HG03565 (cell line): Measurements from ENCODE around the gene MGMT.
"Not testable (repeated sequence)": the region's sequence is repeated elsewhere in the genome, so short reads cannot be mapped to it uniquely, and the experiment has no call there.

Source experiments
- ATAC-seq: cut with Tn5 transposase; IDR thresholded peaks from one replicate; pipeline ENCODE4 v1.9.1; 2021; ENCODE audit warnings: mild to moderate bottlenecking, moderate library complexity; ENCODE audit not compliant: unreplicated experiment

MGMT gene

DNA sequence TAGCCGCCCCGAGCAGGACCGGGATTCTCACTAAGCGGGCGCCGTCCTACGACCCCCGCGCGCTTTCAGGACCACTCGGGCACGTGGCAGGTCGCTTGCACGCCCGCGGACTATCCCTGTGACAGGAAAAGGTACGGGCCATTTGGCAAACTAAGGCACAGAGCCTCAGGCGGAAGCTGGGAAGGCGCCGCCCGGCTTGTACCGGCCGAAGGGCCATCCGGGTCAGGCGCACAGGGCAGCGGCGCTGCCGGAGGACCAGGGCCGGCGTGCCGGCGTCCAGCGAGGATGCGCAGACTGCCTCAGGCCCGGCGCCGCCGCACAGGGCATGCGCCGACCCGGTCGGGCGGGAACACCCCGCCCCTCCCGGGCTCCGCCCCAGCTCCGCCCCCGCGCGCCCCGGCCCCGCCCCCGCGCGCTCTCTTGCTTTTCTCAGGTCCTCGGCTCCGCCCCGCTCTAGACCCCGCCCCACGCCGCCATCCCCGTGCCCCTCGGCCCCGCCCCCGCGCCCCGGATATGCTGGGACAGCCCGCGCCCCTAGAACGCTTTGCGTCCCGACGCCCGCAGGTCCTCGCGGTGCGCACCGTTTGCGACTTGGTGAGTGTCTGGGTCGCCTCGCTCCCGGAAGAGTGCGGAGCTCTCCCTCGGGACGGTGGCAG lies at the start of gene MGMT:
Gene MGMT (plus strand): TSS at position 539 of the 656 bp plus-strand sequence.
- ATAC-seq, result peak; percentile 80

GRCh38 chr10:129417870-129418269 lies 49.2 kb upstream of the MGMT start:
- ATAC-seq, result no peak

DNA sequence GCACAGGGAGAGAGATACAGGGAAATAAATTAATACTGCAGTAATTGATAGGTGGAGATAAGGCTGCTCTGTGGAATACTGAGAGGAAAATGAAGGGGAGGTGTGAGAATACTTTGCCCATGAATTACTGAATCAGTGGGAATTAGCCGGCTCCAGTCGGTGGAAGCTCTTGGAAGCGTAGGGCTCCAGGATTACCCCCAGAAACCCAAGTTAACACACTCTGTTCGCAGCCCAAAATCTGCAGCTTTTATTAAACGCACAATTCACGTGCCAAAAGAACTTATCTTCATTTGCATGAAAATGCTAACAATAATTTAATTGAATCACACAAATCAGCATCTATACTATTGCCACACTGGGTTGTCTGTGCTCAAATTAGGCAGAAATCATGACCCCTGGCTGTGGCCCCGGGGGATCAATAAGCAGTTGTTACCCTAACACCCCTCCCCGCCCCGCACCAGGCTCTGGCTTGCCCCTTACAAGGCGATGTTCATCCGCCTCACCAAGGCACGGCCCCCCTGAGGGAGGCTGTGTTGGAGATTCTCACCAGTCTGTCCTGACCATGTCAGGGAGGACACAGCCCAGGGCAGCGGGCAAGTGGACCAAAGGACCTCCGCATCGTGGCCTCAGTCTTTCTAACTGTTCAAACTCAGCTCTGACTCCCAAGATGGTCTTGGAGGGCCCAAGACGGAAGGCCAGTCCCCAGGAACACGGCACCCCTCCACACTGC lies 48.4 kb upstream of the MGMT start:
- no peak for ATAC-seq

DNA sequence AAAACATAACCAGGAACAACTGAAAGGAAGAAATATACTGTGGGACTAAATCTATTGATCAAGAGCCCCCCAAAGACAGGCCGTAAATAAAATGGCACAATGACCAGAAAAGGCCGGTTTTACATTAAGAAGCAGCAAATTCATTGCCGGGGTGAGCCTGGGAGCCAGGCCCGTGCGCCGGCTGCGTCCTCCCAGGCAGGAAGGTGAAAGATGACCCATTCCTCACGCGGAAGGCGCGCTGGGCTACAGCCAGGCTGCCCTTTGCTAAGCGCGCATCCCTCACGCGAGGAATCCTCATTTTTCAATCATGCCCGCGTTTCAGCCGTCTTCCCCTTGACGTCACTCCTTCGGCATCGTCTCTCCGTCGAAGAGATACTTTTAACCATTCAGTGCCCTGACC lies 47.6 kb upstream of the MGMT start:
- no peak for ATAC-seq

- ATAC-seq, result no peak
Observed at GRCh38 chr10:129421399-129422010, 45.5 kb upstream of the MGMT start.

DNA sequence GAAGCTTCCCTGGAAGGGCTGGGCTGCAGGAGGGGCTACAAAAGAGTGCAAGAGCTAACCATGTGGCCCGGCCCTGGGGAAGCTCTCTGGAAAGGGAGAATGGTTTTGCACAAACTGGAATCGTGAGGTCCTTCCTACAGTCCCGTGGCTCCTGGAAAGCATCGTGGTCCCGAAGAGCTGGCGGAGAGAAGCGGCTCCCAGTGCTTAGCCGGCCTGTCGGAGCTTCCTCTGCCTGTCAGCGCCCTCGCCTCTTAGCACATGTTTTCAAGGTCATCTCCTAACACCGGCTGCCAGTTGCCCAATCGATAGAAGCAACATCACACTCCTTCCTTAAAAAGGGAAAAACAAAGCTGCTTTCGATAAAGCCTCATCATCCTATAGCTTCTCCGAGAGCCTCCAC lies 42.1 kb upstream of the MGMT start:
- ATAC-seq, result no peak

GRCh38 chr10:129426606-129427005 lies 40.4 kb upstream of the MGMT start:
- no peak for ATAC-seq

DNA sequence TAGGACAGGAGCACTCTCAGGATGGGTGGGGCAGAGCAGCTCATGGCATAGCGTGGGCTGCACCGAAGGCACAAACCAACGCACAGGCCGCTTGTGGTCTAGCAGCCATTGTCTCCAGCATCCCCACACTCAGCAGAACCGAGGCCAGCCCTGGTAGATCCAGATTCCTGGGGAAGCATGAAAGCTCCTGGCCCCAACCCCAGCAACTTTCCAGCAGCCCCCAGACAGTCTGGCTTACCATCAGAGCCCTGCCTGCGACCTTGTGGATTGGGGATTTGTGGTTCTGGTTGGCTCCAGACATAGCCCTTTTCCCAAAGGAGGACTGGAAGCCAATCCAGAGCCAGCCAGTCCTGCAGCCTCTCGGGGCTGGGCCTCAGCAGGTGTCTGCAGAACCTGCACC lies 33.8 kb upstream of the MGMT start:
- ATAC-seq, result no peak

GRCh38 chr10:129435724-129436123 lies 31.3 kb upstream of the MGMT start:
- not testable (repeated sequence) for ATAC-seq

DNA sequence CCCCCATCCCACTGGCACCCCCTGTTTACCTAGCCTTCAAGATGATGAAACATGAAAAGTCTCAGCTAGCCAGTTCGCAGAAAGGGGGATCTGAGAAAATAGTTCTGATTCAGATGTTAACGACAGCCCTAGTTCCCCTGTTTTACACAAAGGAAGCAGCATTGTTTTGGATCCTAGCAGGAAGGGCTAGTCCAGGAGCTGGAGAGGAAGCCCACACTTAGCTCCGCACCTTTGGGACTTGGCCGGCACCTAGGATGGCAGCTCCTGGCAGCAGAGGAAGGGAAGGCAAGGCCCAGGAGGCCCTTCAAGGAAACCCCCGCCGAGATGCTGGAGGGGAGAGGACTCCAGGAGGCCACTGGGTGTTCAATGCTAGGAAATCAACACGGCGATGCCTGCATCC lies 29.0 kb upstream of the MGMT start:
- no peak for ATAC-seq

GRCh38 chr10:129440247-129440646 lies 26.8 kb upstream of the MGMT start:
- no peak for ATAC-seq

DNA sequence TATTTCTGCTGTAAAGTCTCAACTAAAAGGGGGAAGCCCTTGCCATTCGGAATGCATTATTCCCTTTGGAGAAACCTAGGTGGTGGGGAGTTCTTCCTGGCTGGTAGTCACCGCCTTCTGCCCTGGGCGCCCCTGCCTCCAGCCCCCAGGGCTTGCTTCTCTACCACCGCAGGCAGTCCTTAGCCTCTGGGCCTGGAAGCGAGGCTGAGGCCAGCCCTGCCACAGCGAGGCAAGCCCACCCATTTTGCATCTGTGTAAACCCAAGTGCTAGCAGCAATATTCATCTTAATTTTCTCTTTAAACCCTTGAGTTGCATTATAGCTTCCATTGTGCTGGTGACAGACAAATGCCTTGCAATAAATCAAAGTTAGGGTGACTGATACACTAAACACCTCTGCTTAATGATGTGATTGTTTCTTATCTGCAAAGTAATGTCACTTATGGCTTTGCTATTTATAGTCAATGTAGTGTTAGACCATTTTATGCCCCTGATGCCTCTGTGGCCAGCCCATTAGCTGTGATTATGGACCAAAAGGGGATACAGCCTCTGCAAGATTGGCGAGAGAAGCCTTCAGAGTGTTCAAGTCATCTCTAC lies 26.2 kb upstream of the MGMT start:
- ATAC-seq, result no peak

DNA sequence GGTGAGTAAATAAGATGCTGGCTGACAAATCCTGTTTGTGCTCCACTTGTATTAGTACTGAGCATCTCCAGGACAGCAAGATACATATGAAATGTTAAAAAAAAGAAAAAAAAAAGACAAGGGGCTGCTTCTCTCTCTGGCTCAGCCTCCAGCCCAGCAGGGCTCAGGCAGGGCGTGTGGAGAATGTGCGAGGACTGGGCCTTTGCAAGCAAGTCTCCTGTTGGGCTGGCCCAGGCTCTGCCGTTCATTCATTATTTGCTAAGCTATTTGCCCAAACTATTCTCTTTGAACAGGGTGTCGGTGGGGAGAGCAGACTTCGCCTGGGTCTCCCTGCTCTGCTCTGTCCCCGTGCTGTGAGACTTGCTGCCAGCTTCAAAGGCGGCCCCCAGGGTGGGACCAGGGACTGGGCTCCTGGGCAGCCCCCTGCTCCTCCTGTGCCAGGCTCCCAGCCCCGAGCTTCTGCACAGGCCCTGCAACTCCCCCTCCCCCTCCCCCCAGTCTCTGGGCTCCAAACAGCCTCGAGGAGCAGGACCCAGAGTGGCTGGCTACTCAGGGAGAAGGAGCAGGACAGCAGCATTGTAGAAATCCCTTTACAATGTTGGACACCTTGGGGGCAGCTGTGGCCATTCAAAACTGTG lies 25.6 kb upstream of the MGMT start:
- no peak for ATAC-seq

DNA sequence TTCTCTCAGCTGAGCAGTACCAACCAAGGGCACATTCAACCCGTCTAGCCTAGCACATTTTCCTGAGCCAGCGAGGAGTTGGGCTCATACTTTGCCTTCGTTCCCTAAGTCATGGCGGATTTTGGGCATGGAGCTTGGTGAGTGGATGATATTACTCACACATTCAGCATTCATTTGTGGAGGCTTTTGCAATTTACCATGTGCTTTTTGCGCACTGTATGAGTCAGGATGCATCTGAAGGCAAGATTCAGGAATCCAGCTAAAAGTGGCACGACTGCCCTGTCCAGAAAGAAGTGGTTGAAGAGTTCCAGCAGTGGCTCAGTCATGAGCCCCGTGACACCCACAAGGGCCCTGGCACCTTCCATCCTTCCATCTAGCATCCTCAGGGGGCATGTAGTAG lies 24.2 kb upstream of the MGMT start:
- ATAC-seq, result no peak

DNA sequence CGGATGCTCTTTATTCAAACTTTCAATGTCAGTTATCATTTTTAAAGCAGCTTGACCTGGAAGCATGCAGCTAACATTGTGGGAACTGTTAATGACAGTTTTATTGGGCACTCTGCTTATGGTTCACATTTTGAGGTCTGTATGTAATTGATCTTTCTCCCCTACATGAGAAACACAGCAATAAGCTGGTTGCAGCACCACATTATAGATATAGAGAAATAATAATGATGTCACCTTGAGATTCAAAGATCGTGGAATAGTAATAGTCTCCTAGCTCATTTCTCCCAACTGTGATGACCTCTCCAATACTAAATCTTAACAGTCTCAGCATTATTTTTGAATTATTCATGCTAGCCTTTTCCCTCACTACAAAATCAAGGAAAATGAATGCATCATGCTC lies 22.7 kb upstream of the MGMT start:
- no peak for ATAC-seq

GRCh38 chr10:129445436-129446182 lies 21.4 kb upstream of the MGMT start:
- ATAC-seq, result no peak

- no peak for ATAC-seq
Observed at GRCh38 chr10:129446183-129446581, 20.9 kb upstream of the MGMT start.

DNA sequence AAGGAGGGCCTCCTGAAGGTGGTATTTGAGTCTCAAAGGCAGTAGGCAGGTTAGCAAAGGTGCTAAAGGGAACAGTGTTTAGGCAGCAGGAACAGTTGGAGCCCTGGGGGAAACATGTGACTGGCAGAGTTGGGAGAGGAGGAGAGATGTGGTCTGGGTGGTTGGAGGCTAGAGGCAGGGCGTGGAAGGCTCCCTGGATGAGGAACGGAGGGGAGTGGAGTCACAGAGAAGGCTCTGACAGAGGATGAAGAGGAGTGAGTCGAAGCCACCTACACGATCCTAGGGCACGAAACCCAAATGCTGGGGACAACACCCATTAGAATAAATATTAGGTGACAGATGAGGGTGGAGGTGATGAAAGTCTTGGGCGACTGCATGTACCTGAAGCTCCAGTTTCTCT lies 19.6 kb upstream of the MGMT start:
- no peak for ATAC-seq

DNA sequence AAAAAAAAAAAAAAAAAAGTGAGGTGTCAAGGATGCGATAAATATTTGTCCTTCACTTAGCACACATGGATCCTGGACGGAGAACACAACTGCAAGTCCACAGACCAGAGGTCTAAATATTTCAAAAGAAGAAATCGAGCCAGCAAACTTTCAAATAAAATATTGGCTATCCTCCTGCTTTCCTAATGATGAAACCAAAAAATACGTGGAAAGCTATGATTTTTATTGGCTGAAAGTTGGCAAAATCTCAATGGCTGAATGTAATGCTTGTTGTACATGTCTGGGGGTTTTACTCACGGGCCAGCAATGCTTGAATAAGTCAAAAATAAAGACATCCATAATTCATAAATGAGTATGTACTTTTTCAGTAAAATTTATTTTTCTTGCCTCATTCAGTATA lies 19.0 kb upstream of the MGMT start:
- ATAC-seq, result no peak

DNA sequence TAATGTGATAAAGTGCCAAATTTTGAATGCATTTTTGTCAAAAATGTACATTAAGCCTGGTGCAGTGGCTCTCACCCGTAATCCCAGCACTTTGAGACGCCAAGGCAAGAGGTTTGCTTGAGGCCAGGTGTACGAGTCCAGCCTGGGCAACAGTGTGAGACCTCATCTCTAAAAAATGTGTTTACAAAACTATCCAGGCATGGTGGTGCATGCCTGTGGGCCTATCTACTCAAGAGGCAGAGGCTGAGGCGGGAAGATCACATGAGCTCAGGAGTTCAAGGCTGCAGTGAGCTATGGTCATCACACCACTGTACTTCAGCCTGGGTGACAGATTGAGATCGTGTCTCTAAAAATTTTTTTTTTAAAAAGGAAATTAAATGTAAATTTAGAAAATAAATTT lies 18.5 kb upstream of the MGMT start:
- no peak for ATAC-seq

- ATAC-seq, result no peak
Observed at GRCh38 chr10:129449893-129450292, 17.1 kb upstream of the MGMT start.
